IMR-90 (cell line): Measurements from ENCODE around the gene MID1. TPM values are rescaled to one million over a fixed set of nuclear protein-coding genes. Genes with fewer than 3 reads are reported as not detected.
A peak's percentile ranks its signal among the peaks of the same experiment; 100 is the strongest.

Source experiments
- ATAC-seq: fragments of 200-7000 bp; cut with Tn5 transposase; 2 replicates; pipeline ENCODE4 v1.9.1; 2020; ENCODE audit warnings: low read depth, mild to moderate bottlenecking, moderate library complexity
- BruUV-seq: library from RNA; stranded (reverse); fragments of 400-500 nt; replicated peaks from 2 replicates; lab custom pipeline; 2021; lab: Mats Ljungman, UMichigan
- CTCF ChIA-PET: fragments of 300-600 bp; formaldehyde crosslinking; extraction: SDS; loops from one replicate; lab custom pipeline; 2021; ENCODE audit warnings: antibody characterized with exemption; lab: Yijun Ruan, JAX
- POLR2A ChIA-PET: fragments of 300-600 bp; sonication (Branson Sonifier 250); formaldehyde crosslinking; loops from one replicate; lab custom pipeline; 2022; ENCODE audit warnings: antibody characterized with exemption; ENCODE audit not compliant: unreplicated experiment; lab: Charles Lee
- DNase-seq: peaks from one replicate; pipeline ENCODE4 v3.0.0; 2013
- H2AFZ ChIP-seq: replicated peaks from 2 replicates; pipeline ENCODE3; 2013; ENCODE audit warnings: low read length, mild to moderate bottlenecking; ENCODE audit not compliant: poor library complexity
- H2AK5ac ChIP-seq: 2 replicates; pipeline ENCODE4 v1.6.1; 2013; ENCODE audit warnings: low read depth, low read length, inconsistent platforms
- H2AK9ac ChIP-seq: replicated peaks from 2 replicates; pipeline ENCODE3; 2013; ENCODE audit warnings: mild to moderate bottlenecking, low read depth, low read length, moderate library complexity; ENCODE audit not compliant: poor library complexity
- H2BK120ac ChIP-seq: 2 replicates; pipeline ENCODE4 v1.6.1; 2013; ENCODE audit warnings: low read depth, low read length, inconsistent platforms
- H2BK15ac ChIP-seq: 3 replicates; pipeline ENCODE4 v1.6.1; 2013; ENCODE audit warnings: low read depth, low read length, inconsistent platforms
- H2BK20ac ChIP-seq: 2 replicates; pipeline ENCODE4 v1.6.1; 2013; ENCODE audit warnings: low read depth, mild to moderate bottlenecking, inconsistent platforms, low read length, moderate library complexity
- H2BK5ac ChIP-seq: 2 replicates; pipeline ENCODE4 v1.6.1; 2013; ENCODE audit warnings: mild to moderate bottlenecking, low read depth, low read length, inconsistent platforms; ENCODE audit not compliant: poor library complexity, severe bottlenecking
- H3K14ac ChIP-seq: replicated peaks from 2 replicates; pipeline ENCODE4 v1.6.1; 2013; ENCODE audit warnings: low read depth, low read length, inconsistent platforms
- H3K18ac ChIP-seq: 2 replicates; pipeline ENCODE4 v1.6.1; 2013; ENCODE audit warnings: low read depth, low read length, control low read depth
- H3K23ac ChIP-seq: 2 replicates; pipeline ENCODE4 v1.6.1; 2013; ENCODE audit warnings: low read depth, low read length, inconsistent platforms
- H3K27ac ChIP-seq: 2 replicates; pipeline ENCODE4 v1.5.1; 2013; ENCODE audit warnings: mild to moderate bottlenecking, control low read depth, low read length; ENCODE audit not compliant: insufficient read depth
- H3K27me3 ChIP-seq: 2 replicates; pipeline ENCODE4 v1.6.1; 2013; ENCODE audit warnings: low read length; ENCODE audit not compliant: control insufficient read depth, insufficient read depth
- H3K36me3 ChIP-seq: 2 replicates; pipeline ENCODE4 v1.6.1; 2013; ENCODE audit warnings: low read length, mixed read lengths; ENCODE audit not compliant: control insufficient read depth, insufficient read depth
- H3K4ac ChIP-seq: 2 replicates; pipeline ENCODE4 v1.6.1; 2013; ENCODE audit warnings: low read depth, low read length, inconsistent platforms
- H3K4me1 ChIP-seq: 2 replicates; pipeline ENCODE4 v1.6.1; 2013; ENCODE audit warnings: low read length, mixed read lengths; ENCODE audit not compliant: control insufficient read depth, insufficient read depth
- H3K4me2 ChIP-seq: 2 replicates; pipeline ENCODE4 v1.6.1; 2013; ENCODE audit warnings: low read depth, mild to moderate bottlenecking, control low read depth, low read length, moderate library complexity
- H3K4me3 ChIP-seq: 2 replicates; pipeline ENCODE4 v1.5.1; 2013; ENCODE audit warnings: low read depth, mild to moderate bottlenecking, control low read depth, low read length, moderate library complexity; ENCODE audit not compliant: insufficient read depth
- H3K56ac ChIP-seq: 2 replicates; pipeline ENCODE4 v1.6.1; 2013; ENCODE audit warnings: low read length, inconsistent platforms; ENCODE audit not compliant: insufficient read depth; ENCODE audit errors: extremely low read depth
- H3K79me1 ChIP-seq, 2 experiments: 2 replicates each; pipeline ENCODE4 v1.6.1; 2013; ENCODE audit warnings: low read length in 2 of 2, inconsistent platforms in 1 of 2, low read depth in 1 of 2
- H3K9ac ChIP-seq: 2 replicates; pipeline ENCODE4 v1.6.1; 2013; ENCODE audit warnings: low read depth, low read length, control low read depth
- H3K9me1 ChIP-seq: 2 replicates; pipeline ENCODE4 v1.6.1; 2013; ENCODE audit warnings: low read length, inconsistent platforms; ENCODE audit not compliant: insufficient read depth
- H3K9me3 ChIP-seq: 2 replicates; pipeline ENCODE4 v1.6.1; 2013; ENCODE audit warnings: low read length; ENCODE audit not compliant: control insufficient read depth, insufficient read depth
- H4K20me1 ChIP-seq: 2 replicates; pipeline ENCODE4 v1.6.1; 2013; ENCODE audit warnings: low read length, inconsistent platforms; ENCODE audit not compliant: insufficient read depth
- H4K5ac ChIP-seq: 2 replicates; pipeline ENCODE4 v1.6.1; 2013; ENCODE audit warnings: mild to moderate bottlenecking, low read depth, low read length, control low read depth
- H4K8ac ChIP-seq, 2 experiments: 2 replicates each; pipeline ENCODE4 v1.6.1; 2013; ENCODE audit warnings: low read depth in 2 of 2, low read length in 2 of 2, control low read depth in 1 of 2, inconsistent platforms in 1 of 2
- H4K91ac ChIP-seq: 2 replicates; pipeline ENCODE4 v1.6.1; 2013; ENCODE audit warnings: low read depth, low read length, inconsistent platforms; ENCODE audit not compliant: insufficient read depth
- ELK1 ChIP-seq: fragments of 150-350 bp; IDR thresholded peaks from 2 replicates; pipeline ENCODE4 v1.6.1; 2016; ENCODE audit warnings: low read depth, mild to moderate bottlenecking, low read length, moderate library complexity, borderline replicate concordance
- MAFK ChIP-seq: IDR thresholded peaks from 2 replicates; pipeline ENCODE4 v1.6.1; 2012; ENCODE audit warnings: low read depth, low read length, improper control_type of control experiment
- RAD21 ChIP-seq: IDR thresholded peaks from 2 replicates; pipeline ENCODE4 v1.6.1; 2012; ENCODE audit warnings: low read length, improper control_type of control experiment
- RCOR1 ChIP-seq: IDR thresholded peaks from 2 replicates; pipeline ENCODE4 v1.6.1; 2012; ENCODE audit warnings: mild to moderate bottlenecking, low read length, improper control_type of control experiment; ENCODE audit not compliant: insufficient replicate concordance
- WGBS, 2 experiments: methylation state at CpG; one replicate each; pipeline versions ENCODE4 v1.1.5 to v1.1.7; 2013; ENCODE audit warnings: missing lambda C conversion rate in 2 of 2; ENCODE audit not compliant: insufficient read length in 1 of 2; ENCODE audit errors: extremely low coverage in 2 of 2; 5-methylcytosine and 5-hydroxymethylcytosine counted together
- dilution Hi-C: fragments of 300-500 bp; cut with HindIII; formaldehyde crosslinking; loops from one replicate; pipeline ENCODE4 v1.14.3; 2018; ENCODE audit warnings: low sequenced_read_pairs; ENCODE audit not compliant: unreplicated experiment
- in situ Hi-C: fragments of 300-500 bp; cut with MboI; formaldehyde crosslinking; loops from 3 replicates; pipeline ENCODE4 v1.14.3; 2019; ENCODE audit warnings: low sequenced_read_pairs, inconsistent platforms, mixed read lengths
- intact Hi-C: fragments of 100-400 bp; cut with micrococcal nuclease; formaldehyde crosslinking; loops from 2 replicates; pipeline ENCODE4 v1.10.0; 2022
- polyA plus RNA-seq, 3 experiments: library from polyadenylated mRNA; depleted of rRNA; stranded (reverse); fragments of >200 nt; gene quantifications; 2 replicates each; pipeline ENCODE4 v1.2.3, GENCODE V29; 2012; ENCODE audit warnings: low replicate concordance in 1 of 3
- total RNA-seq: library from RNA; depleted of rRNA; stranded (reverse); fragments of >200 nt; gene quantifications from 2 replicates; pipeline ENCODE4 v1.2.3, GENCODE V29; 2012
- TF ChIP-seq, protein P1 (sequence below): fragments of 150-350 bp; IDR thresholded peaks from 2 replicates; pipeline ENCODE4 v1.6.1; 2017; ENCODE audit warnings: mild to moderate bottlenecking, antibody characterized with exemption, low read length, low read depth

MID1 gene
- total and polyA plus RNA-seq, 2 of the 4 experiments (the other 2 are of a cell fraction), result 37.2 to 106 TPM

- no peak overlapping the region for H2BK5ac ChIP-seq
- ChIA-PET POLR2A (no interaction called here), CTCF (no interaction called here)
- H4K91ac ChIP-seq, result no peak overlapping the region
- H3K14ac ChIP-seq, result no peak overlapping the region; the same call in 1 of the 2 replicates
- 0 out of 2 replicates have a peak, but pooled peaks cover 2% of the 10 kb centered on the region for H3K9me1 ChIP-seq
- no peaks in the 10 kb centered on the region for H4K20me1 ChIP-seq
- intact Hi-C loops, result loop anchor here (5.0 kb wide), 1 partner anchor 119 kb away; no protein-coding TSS in a partner anchor
- 0 out of 2 replicates have a peak overlapping the region, but pooled peaks have one; percentile 12 for H3K4ac ChIP-seq
- no peak overlapping the region for H3K27ac ChIP-seq
- no peak overlapping the region for H2AFZ ChIP-seq
- no peak overlapping the region for H3K23ac ChIP-seq
- H3K56ac ChIP-seq, result no peak overlapping the region
- no TSS peak for BruUV-seq
- no peak overlapping the region for H3K4me3 ChIP-seq
- TF ChIP-seq, protein P1, sequence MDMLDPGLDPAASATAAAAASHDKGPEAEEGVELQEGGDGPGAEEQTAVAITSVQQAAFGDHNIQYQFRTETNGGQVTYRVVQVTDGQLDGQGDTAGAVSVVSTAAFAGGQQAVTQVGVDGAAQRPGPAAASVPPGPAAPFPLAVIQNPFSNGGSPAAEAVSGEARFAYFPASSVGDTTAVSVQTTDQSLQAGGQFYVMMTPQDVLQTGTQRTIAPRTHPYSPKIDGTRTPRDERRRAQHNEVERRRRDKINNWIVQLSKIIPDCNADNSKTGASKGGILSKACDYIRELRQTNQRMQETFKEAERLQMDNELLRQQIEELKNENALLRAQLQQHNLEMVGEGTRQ, result no peak
- TF ChIP-seq RAD21 (no peak), RCOR1 (no peak), ELK1 (no peak), MAFK (no peak)
- H2AK5ac ChIP-seq, result no peak overlapping the region
- dilution Hi-C loops, result no loop called here
- H2AK9ac ChIP-seq, result no peak overlapping the region
- no CpG with 5 or more reads among the region's 2 CpGs for WGBS, 2 experiments
- in situ Hi-C loops, result no loop called here
- no peaks in the 10 kb centered on the region for H3K27me3 ChIP-seq
- peaks cover 5% of the 10 kb centered on the region for H3K4me1 ChIP-seq
- H2BK120ac ChIP-seq, result no peak overlapping the region
- H4K5ac ChIP-seq, result no peak overlapping the region
- no peak for ATAC-seq
- H3K18ac ChIP-seq, result no peak overlapping the region
- H2BK15ac ChIP-seq, result no peak overlapping the region
- no peak overlapping the region for H3K4me2 ChIP-seq
- H3K9me3 ChIP-seq, result no peaks in the 10 kb centered on the region
- no peak overlapping the region for H3K9ac ChIP-seq
- DNase-seq, result no peak
- H3K36me3 ChIP-seq, result no peaks in the 10 kb centered on the region
- peaks cover 4 to 8% of the 10 kb centered on the region in 2 experiments; a peak in 3 of 4 replicates for H3K79me1 ChIP-seq
- no peak overlapping the region for H4K8ac ChIP-seq
- no peak overlapping the region for H2BK20ac ChIP-seq
These were observed 102.3 kb downstream of the MID1 start for GRCh38 chrX:10518073-10518472.
